CD4-positive, alpha-beta T cell treated with Interleukin-10 for 1 hour (primary cell): Measurements from ENCODE around the gene XXYLT1.
A peak's percentile ranks its signal among the peaks of the same experiment; 100 is the strongest.

Experiments used
- DNase-seq: peaks from one replicate; pipeline ENCODE4 v3.0.0-alpha.2; 2020

Gene XXYLT1

DNA sequence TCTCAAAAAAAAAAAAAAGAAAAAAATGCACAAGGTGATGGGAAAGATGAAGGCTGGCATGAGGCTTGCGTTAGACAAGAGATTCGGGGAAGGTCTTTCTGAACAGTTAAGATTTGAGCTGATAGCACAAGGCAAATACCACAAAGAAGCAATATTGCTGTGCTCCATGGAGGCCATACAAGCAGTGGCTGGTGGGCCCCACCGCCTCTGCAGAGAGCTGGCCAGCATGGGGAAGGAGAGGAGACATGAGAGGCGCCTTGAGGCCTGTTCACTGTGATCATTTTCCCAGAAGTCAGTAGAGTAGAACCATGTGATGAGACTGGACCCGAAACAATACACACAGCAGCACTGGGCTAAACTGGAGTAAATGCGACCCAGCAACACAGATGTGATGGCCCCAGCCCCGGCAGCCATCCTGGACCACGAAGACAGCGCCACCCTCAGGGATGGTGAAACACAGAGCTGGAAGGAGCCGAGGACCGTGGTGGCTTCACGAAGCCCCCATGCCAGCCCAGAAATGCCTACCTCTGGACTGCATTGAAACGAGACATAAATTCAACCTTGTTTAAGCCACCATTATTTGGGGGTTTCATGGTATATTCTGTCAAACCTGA is 5.5 kb downstream of the XXYLT1 start:
- DNase-seq = no peak

DNA sequence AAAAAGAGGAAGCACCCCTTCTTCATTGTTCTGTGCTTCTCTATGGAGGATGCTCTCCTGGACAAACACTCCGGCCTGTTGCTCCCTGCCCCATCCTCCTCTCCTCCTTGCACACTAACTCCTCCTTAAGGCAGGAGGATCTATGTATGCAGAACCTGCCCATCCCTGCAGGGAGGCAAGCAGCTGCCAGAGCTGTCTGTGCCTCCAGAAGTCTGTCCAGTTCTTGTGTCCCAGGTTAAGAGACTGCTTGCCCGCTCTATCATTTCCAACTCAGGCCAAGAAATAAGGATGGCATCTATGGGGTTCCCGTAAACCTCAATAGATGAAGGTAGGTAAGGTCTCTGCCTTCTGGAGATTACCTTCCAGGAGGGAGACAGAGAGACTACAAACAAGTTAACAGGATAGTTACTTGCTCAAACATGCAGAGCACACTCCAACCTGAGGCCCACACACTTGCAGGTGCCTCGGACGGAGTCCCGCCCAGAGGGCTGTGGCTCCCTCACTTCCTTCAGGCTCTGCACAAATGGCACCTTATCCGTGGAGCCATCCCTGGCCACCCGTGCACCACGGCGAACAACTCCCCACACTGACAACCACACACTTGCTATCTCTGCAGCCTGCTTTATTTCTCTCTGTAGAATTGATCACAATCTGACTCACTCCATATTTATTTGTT is 6.9 kb downstream of the XXYLT1 start:
- DNase-seq = no peak

DNA sequence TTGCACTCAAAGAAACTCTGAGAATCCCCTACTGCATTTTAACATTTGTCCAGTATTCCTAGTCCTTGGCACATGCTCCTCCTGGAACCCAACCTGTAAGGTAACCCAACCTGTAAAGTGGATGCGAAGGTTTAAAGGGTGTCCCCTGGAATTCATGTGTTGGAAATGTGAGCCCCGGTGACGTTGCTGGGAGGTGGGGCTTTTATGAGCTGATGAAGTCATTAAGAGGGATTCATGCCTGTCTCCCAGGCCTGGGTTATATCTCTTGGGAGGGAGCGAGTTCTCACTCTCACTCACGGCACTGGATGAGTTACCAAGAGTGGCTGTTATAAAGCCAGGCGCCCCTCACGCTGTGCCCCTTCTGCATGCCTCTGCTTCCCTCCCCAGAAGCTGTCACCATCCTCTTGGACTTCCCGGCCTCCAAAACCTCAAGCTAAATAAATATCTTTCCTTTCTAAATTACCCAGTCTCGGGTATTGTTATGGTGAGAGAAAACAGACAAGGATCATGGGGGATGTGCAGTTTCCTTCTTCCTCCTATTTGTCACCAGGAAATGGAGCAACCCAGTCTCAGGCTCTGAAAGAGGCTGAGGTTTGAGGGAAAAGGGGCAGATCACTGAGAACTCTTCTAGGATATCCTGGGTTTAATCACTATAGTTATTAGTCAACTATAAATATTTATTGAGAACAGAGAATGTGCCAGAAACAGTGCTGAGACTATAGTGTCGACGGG is 7.6 kb downstream of the XXYLT1 start:
- no peak for DNase-seq

DNA sequence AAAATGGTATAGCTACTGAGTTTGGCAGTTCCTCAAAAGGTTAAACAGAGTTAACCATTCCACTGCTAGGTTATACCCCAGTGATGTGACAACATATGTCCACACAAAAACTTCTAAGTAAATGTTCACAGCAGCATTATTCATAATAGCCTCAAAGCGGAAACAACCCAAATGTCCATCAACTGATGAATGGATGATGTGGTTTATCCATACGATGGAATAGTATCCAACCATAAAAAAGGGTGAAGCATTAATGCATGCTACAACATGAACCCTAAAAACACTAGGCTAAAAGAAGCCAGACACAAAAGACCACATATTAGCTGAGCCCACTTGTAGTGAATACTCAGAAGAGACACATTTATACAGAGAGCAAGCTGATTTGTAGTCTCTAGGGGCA is 9.0 kb downstream of the XXYLT1 start:
- no peak for DNase-seq

DNA sequence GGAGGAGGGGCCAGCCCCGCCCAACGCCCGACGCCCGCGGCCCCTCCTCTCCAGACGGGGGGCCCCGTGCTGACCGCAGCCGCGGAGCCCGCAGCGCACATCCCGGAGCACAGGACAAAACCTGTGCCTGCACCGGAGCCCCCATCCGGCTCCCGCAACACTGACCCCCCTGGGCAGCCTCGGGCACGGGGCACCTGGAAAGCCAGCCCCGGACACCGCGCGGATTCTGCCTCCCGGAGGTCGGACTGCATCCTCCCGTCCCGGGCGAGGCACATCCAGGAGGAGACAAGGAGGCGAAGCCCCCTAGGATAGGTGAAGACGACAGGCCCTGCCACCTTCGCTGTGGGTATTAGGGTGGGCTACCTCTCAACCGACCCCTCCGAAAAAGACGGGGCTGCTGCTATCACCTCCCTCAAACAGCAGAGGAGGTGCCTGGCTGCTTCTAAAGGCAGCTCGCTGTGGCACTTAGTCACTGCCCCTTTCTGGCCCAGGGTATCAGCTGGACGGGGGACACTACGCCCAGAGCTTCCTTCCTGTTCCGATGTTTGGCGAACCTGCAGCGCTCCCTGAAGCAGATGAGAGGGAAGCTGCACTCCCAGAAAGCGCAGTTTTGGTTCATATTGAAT is 10.6 kb downstream of the XXYLT1 start:
- DNase-seq = peak; percentile 36

DNA sequence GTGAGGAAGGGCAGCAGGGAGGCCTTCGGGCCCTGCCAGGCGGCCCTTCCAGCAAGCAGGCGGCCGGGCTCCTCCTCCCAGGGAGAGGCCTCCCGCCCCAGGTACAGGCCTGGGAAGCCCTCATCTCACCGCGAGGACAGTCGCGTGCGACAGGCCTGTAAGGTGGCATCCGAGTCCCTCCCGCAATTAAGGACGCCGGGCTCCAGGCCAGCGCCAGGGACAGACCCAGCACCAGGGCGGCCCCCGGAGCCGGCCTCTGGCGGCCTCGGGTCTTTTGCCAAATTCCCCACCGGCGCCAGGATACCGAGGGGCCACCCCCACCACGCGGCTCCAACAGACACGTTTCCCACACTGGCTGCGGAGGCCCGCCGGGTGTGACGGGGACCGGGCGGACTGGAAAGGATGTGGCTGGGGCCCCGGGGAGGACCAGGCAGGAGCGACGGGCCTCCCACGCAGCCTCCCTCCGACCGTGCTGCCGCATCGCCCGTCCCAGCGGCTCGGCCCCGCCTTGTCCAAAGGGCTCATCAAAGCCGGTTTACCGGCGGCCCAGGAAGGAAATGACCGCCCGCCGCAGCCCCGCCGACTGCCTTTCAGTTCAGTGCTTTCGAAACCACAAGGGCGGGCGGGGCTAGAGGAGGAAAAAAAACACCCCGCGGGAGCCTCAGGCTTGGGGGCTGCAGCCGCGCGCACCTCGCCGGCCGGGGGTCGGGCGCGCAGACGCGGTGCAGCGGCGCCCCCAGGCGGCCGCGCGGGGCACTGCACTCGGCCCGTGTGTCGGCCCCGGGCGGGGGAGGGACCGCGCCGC is 11.3 kb downstream of the XXYLT1 start:
- peak; percentile 94 for DNase-seq

DNA sequence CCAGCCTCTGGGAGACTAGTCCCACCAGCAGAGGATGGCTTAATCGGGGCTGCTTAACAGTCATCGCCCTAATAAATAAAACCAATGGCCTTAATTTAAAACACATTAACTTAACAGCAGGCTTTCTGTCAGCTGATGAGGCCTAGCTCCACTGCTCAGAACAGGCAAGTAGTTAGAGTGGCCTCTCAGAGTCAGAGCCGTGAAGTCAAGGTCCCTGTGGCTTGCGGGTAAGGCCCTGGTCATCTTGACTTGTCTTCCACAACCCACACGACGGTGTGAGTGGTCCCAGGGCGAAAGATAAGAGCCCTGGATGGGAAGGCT is 11.8 kb downstream of the XXYLT1 start:
- DNase-seq = no peak

DNA sequence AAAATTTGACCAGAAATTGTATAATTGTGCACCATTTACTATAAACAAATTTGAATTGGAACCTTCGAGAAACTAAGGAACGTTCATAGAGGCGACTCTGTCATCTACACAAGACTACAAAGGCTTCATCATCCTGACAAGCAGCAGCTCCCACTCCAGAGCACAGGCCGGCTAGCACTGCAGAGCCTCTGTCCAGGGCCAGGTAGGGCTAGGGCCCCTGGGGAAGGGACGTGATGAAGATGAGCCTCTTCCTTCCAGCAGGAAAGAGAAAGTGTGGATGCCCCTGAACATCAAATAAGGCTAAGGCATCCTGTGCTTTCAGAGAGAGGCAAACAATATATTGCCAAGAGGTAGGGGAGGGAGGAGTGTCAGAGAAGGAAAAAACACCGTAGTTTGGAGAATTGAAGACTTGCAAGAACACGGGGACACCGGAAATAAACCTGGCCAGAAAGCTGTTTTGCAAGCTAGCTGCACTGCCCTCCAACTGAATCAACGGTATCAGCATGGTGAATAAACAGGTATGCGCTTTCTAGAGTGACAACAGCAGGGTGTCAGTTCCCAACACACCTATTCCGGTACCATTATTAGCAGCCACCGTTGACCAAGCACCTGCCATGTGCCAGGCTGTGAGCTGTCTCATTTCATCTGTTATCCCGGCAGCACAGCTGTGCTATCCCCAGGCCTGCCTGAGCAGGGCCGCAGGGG is 12.4 kb downstream of the XXYLT1 start:
- peak; percentile 17 for DNase-seq

DNA sequence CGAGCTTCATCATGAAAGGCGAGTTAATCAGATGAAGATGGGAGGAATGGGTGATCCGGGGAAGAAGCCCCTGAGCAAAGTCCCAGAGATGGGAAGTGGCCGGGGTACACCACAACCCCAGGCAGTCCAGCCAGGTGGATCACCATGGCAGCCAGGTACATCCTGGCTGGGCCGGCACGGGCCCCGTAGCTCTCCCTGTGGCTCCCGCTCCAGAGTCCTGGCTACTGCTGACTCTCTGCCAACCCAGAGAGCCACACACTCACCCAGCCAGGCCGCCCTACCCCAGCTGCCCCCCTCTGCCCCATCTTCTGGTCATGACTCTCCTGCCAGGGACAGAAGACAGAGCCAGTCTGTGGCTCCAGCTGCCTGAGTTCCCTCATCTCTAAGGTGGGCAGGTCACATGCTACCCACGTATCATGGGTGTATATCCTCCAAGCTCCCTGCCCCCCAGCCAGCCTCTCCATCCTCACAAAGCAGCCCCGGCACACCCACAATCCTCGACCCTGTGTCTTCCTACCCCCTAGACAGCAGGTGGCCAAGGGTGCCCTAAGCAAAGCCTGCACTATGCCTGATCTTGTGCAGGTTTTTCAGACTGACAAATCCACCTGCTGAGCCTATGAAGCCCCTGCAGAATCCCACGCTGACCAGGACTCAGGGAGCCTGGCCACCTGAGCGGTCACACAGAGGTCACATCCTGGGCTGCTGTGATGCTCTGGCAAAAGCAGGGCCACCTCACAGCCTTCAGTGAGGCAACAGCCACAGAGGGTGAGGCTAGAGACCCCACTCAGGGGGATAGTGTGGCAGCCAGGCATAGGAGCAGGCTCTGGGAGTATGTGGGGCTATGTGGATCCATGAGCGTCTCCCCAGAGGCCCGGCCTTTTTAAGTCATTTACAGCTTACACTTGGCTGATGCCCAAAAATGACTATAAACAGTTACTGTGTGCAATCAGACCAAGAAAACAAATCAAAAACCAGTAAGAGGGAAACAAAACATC is 13.2 kb downstream of the XXYLT1 start:
- DNase-seq = no peak

DNA sequence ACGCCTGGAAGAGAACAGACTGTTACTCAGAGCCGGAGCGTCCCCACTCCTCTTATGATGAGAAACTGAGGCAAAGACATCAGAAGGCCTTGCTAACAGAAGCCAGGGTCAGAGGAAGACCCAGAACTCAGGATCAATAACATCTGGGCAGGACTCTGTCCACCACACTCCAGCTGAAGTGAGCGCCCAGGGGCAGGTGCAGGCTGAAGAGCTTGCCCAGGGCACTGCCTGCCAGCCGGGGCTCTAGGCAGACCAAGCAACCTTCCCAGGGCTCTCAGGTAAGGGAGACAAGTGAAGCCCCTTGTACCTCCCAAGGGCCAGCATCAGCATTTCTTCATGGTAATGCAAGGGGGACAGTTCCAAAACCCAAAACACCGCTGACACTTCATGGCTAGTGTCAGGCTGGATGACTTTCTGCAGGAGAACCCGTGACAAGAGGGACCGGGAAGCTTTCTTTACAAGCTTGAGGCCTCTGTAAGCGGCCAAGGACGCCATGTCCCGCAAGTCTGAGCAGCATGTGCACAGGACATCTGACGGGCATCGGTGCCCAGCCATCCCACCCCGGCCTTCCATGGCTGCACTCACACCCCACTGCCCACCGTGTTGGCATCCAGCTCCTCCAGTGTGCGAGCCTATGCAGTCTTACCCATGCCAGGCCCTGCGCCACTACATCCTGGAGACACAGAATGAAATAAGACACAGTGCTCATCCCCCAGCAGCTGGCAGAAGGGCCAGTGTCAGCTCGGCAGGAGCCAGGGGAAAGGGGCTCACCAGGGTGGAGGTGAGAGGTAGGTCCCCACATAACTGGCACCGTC is 14.1 kb downstream of the XXYLT1 start:
- no peak for DNase-seq

DNA sequence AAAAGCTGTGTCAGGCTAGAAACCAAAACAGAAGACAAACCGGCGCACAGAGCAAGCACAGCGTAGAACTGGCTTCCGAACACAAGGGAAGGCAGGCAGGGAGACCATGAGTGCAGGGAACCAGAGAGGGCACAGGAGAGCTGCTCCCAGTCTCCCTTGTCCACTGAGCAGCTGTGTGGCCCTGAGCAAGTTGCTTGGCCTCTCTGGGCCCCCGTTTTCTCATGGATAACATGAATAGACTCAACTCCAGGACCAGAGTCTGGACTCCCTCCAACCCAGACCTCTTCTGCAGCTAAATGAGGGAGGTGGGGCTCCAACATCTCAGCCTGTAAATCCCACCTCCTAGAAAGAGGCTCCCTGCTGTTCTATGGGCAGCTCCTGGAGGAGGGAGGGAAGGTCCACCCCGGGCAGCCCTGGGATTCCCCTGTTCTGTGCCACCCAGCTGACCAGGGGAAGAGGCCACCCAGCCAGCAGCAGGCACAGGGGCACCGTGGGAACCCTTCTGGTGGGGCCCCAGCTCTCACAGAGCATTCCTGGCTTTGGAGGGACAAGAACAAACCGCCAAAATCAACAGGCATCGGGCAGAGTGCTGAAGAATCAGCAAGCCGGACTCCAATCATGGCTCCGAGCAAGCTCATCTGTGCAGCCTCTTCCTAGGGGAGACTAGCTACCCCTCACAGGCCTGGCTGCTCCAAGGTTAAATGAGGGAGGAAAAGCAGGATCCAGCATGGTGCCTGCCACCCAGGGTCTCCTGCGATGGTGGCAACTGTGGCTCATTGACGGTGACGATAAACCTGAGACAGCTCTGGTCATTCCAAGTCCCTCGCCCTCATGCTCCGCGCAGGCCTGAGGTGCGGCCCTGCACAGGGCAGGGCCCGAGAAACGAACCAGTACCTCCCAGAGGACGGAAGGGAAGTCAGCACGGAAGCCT is 15.1 kb downstream of the XXYLT1 start:
- DNase-seq = no peak

DNA sequence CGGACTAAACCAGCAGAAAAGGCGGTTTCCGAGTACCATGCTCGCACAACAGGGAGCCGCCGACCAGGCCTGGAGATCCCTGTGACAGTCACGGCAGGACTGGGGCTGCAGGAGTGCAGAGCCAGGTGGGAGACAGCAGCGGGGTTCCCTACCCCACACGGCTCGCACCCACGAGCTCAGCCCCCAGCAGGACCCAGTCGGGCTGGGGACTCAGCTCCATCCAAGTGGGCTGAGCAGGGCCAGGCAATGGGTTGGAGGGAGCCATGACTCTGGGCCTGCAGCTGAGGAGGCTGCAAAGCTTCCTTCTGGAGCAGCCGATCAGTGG is 15.8 kb downstream of the XXYLT1 start:
- DNase-seq = no peak

DNA sequence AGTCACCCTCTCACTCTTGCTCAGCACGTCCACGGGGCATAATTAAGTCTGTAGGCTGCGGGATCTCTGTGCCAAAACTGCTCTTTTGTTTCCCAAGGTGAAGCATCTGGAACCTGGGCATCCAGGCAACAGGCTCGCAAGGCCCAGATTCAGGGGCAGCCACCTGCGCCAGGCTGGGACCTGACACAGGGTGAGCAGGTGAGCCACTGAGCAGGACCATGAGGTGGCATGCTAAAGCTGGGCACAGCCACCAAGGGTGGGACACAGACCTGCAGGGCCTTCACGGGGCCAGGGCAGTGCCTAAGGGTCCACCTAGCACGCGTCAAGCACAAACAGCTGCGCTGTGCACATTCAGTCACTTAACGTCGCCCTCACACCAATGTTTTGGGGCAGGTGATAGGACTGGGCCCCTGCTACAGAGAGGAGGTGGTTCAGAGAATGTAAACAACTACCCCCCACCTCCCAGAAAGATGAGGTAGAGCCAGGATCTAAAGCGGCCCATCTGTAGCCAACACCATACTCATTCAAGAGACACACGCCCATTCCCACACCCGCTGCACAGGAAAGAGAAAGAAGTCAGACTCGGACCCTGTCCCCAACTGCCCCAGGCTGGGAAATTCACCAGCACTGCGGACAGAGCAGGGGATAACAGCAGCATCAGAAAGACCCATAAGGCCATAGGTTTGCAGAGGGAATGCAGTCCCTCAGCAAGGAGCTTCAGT is 16.3 kb downstream of the XXYLT1 start:
- no peak for DNase-seq

DNA sequence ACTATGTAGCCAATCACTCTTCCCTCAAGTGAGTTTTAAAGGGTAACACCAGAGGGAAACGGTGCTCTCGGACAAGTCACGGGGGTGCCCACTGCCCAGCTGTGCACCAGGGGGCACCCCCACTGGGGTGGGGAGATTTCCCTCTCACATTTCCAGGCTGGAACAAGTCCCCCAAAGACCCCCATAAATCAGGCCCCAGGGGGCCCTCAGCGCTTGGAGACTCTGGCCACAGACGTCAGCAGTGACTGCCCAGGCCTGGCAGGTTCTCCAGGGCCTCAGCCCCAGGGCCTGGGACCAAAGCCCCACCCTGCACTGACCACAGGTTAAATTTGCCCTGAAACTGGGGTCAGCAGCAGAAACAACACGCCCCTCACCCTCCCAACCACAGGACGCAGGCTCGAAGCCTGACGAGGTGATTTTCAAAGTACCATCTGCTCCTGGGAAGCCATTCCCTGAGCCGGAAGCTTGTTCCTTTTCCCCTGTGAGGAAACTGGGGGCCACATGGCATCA is 17.0 kb downstream of the XXYLT1 start:
- no peak for DNase-seq

DNA sequence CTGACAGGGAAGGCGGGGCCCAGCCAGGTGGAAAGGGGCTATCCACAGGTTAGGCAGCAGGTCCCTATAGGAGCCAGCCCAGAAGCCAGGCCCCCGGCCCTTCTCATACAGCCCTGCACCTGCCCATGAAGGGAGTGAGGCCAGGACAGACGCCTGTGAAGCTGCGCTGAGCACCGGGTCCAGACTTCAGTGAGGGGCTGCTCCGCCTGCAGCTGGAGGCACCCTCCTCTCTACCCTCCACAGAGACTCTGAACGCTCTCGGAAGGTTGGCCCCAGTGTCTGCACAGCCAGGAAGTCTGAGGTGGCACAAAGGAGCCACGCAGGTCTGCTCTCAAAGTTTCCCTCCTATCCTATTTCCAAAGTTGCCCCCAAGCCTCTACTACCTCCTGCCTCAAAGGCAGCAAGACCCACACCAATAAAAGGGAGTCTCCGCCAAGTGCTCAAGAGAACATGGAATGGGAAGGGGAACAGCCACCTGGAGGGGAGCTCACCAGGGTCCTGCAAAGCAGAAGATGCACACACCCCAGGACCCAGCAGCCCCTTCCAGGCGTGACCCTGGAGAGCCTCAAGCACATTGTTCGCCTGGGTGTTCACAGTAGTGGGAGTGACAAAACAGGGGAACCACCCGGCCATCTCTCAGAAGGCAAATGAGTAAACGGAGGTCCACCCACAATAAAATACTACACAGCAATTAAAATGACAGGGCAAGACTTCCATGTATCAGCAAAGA is 19.5 kb downstream of the XXYLT1 start:
- no peak for DNase-seq

DNA sequence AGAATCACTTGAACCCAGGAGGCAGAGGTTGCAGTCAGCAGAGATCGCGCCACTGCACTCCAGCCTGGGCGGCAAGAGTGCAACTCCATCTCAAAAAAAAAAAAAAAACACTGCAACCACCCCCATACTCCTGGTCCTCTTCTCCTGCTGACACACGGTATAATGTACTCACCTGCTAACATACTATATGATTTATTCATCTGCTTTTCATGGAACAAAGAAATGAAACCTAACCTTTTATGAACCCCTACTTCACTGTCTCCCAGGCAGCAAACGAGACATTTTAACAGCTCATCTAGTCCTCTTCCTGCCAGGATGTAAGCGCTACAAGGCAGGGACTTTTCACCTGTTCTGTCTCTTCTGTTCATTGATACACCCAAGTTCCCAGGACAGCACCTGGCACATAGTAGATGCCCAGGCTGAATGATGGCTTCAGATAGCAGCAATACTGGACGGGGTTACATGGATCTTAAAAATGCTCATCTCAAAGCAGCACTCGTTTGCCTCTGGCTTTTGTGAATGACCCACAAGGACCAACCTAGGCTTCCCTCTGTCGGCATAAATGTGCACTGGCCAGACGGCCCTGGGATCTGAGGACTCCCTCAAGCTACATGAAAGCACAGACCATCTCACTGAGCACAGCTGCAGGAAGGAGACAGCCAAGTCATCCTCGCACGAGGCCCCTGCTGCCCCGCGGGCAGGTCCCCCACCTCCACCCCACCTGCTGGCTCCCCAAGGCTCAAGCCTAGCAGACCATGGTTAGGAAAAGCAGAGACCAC is 20.3 kb downstream of the XXYLT1 start:
- DNase-seq = no peak
